KG1 (cell line): ENCODE results near the gene GCSH.

Experiments used
- DNase-seq: peaks from one replicate; lab custom pipeline; 2025; lab: John Stamatoyannopoulos, UW

Gene GCSH

DNA sequence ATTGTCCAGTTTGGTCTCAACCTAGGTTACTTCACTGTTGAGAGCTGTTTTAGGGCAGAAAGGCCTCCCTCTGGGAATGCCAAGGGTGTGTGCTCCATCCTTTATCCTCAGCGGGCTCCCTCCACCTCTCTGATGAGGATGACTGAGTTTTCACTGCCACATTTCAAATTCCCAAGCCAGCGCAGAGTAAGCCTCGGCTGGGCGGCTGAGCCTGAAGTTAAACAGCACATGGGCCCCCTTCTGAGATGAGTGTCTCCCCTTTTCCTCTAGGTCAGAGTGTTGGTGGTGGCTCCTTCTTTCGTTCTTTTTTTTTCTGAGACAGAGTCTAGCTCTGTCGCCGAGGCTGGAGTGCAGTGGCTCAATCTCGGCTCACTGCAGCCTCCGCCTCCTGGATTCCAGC lies 5.5 kb upstream of the GCSH start:
- no peak for DNase-seq

DNA sequence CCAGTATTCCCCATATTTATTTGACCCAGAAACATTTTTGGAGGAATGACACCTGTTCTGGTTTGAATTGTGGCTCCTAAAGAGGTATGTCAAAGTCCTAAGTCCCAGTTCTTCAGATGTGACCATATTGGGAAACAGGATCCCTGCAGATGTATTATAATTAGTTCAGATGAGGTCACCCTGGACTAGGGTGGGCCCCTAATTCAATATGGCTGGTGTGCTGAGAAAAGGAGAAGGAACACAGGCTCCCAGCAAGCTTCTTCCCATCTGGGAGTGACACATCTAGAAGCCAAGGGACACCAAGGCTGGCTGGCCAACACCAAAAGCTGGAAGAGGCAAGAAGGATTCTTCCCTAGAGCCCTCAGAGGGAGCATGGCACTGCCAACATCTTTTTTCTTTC lies 3.8 kb upstream of the GCSH start:
- DNase-seq = no peak

DNA sequence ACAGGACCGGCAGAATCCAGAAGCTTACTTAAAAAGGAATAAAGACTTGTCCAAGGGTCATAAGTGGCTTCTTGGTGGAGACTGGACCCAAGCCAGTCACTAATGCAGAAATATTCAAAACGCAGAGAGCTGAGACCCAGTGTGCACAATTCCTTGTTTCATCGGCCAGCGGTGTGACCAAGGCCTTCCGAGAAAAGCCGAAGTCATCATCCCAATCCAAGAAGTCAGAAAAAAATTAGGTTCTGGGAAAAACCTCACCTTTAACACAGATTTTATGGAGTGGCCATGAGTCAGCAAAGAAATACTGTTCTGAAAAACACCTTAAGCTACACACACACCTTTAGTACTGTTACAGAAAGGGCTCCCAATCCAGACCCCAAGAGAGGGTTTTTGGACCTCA lies 1.0 kb upstream of the GCSH start:
- DNase-seq = no peak

DNA sequence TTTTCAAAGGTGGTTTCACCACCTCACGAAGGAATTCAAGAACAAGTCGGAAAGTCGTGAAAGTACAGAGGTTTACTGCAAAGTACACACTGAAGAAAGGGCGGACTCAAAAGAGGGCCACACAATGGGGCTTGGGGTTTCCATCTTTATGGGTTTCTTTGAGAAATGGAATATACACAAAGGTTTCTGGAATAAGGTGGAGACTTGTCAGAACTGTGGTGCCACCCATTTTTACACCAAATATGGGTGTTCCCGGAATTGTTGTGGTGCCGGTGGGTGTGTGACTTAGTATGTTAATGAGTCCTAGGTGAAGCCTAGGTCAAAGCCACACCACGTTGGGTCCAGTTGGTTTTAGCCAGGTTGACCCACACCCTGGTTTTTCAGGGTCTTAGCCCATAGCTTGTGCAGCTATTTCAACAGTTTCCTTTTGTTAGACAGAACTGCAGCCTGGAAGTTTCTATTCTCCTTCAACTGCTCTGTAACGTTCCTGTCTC lies 567 bp upstream of the GCSH start:
- DNase-seq = no peak

DNA sequence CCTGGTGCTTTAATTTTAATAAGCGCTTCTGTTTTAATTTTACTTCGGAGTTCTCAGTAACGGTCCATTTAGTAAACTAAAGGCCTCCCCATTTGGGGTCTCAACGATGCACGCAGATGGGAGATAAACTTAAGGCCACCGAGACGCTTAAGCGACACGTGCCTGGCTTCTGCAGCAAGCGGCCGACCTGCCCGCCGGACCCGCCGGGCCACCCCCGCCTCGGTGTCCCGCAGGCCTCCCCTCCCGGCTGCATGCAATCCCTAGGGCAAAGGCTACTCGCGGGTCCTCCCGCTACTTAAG lies 592 bp downstream of the GCSH start:
- no peak for DNase-seq

DNA sequence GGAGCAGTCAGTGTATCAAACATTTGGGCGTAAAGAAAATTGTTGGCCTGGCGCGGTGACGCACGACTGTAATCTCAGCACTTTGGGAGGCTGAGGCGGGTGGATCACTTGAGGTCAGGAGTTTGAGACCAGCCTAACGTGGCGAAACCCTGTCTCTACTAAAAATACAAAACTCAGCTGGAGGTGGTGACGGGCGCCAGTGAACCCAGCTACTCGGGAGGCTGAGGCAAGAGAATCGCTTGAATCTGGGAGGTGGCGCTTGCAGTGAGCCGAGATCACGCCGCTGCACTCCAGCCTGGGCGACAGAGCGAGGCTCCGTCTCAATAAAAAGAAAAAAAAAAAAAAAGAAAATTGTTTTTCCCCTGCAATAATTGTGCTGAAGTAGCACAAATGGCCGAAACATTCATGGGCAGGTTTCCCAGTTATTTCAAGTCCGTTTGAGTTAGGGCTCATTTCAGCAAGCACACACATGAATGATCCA lies 1.4 kb downstream of the GCSH start:
- DNase-seq = no peak

DNA sequence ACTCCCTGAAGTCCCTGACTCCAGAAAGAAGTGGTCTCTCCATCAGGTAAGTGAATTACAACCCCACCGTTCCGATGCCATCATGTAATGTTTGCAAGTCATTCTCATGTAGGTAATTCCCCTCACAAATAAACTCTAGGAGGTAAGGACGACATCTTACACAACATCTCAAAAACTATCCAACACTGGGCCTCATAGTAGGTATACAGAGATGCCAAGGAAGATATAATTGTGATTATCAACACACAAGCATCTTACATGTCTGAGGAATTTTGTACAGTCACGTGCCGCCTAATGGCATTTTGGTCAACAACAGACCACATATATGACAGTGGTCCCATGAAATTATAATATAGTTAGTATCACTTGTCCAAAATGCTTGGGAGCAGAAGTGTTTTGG lies 7.4 kb downstream of the GCSH start:
- DNase-seq = no peak

DNA sequence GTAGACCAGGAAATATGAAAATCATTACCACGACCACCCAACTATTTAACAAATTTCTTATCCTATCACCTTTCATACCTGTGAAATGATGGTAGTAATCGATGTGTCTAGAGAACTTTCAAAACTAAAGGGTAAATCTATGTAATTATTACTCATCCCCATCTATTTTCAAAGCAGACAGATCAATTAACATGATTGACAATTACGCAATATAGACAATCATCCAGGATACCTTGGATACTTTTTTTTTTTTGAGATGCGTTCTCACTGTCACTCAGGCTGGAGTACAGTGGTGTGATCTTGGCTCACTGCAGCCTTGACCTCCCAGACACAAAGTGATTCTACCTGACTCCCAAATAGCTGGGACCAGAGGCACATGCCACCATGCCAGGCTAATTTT lies 15.2 kb downstream of the GCSH start:
- DNase-seq = no peak

DNA sequence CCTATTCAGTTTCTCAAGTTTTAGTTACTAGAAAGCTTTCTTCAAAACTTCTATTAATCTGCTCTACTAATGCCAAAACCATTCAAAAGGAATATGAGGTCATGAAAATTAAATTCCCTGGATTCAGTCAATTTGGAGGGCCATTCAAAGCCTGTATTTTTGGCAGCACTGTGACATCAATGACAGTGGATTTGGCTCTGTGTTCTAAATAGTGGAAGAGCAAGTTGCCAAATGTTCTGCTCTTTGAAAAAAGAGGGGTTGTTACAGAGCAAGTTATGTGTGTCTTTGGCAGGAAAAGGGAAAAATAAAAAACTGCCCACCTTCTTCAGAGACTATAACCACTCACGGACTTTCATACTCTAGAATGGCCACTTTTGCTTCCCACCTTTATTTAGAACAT lies 16.0 kb downstream of the GCSH start:
- DNase-seq = no peak

DNA sequence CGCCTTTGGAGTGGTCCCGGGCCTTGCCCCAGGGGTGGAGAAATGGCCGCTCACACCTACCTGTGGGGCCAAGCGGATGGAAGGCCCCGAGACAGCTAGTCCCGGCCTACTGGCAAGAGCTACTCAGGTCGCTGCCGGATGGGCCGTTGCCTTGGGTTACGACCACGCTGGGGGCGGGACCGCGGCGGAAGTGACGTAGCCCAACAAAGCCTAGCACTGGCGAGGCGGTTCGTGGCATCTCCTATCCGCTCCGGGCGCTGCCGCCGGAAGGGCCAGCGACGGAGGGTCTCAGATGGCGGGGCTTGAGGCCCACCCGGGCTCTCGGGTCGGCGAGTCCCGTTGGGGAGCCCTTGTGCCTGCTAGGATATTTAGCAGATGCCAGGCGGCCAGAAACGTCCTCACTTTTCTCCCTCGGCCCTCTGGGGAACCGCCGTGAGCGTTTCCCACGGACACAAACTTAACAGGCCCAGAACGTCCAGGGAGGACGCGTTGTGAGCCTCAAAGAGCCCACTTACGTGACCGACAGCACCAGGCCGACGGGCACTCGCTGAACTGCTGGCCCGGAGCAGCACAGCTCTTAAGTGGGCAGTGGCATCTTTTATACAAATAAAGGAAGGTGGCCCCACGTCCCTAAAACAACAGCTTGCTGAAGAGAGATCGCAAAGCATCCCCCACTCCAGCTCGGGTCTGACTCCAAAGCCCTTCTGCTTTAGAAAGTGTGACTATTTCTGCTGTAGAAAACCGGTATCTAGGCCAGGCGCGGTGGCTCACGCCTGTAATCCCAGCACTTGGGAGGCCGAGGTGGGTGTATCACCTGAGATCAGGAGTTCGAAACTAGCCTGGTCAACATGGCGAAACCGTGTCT lies 18.9 kb downstream of the GCSH start, which contains the start of gene C16orf46:
Gene C16orf46, minus strand, starts transcription at position 163 of the 865 bp plus-strand sequence. CDS start 13,283 bp downstream, outside the sequence.
- DNase-seq = peak; percentile 83

DNA sequence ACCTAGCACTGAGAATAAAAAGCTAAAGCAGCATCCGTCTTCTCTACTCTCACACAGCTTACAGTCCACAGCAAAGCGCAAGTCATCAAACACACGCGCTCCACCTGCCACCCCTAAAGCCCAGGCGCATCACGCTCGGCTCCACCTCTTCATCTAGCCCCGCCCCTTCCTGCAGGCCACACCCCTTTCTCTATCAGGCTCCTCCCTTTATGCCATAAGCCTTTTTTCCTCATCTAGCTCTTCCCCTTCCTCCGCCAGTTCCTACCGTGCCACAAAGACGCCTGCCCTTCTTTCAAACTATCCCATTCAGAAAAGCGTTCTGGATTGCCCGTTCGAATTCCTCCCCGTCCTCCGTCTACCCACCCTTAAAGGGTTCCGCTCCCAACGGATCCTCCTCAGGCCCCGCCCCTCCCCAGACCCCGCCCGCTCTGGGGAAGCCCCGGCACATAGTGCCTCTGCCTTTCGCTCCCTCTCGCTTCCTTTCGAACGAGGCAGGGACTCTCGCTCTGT lies 19.6 kb downstream of the GCSH start:
- DNase-seq = peak; percentile 77

DNA sequence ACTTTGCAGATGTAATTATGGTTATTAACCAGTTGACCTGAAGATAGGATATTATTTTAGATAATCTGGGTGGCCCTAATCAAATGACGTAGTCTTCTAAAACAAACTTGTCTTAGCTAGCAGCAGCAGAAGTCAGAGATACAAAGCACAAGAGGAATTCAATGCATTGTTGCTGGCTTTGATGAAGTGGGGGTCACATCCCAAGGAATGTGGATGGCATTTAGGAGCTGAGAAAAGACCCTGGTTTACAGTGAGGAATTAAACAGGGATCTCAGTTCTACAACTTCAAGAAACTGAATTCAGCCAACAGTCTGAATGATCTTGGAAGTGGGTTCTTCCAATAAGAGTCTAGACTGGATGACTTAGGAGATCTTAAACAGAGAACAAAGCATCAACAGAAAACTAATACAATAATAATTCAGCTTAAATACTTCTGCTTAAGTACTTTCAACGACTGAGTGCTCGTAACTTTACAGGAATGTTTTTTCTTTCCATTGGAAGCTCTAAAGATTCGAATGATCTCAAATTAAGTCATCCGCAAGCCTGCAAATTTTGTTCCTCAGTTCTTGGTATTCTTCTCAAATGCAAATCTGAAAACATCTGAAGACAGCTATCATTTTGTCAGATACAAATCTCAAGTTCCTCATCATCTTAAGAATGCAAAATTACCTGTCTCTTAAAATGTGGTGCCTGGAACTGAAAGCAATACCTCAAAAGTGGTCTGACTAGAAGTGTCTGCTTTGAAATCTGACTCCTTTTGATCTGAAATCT lies 22.4 kb downstream of the GCSH start:
- no peak for DNase-seq

DNA sequence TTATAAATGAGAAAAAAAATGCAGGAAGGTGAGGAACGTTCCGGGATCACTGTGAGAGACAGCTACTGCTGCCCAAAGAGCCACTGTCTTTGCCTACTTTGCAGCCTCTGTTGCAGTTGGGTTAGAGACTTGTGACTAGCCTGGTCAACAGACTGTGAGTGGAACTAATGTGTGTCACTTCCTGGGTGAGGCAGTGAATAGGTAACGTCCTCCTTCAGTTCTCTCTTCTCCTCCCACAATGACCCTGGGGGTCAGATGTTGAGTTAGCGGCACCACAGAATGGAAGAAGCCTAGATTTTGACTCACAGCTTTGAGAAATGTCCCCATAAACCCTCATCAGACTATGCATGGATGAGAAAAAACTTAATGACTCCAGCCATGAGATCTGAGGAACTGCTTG lies 24.4 kb downstream of the GCSH start:
- DNase-seq = no peak

DNA sequence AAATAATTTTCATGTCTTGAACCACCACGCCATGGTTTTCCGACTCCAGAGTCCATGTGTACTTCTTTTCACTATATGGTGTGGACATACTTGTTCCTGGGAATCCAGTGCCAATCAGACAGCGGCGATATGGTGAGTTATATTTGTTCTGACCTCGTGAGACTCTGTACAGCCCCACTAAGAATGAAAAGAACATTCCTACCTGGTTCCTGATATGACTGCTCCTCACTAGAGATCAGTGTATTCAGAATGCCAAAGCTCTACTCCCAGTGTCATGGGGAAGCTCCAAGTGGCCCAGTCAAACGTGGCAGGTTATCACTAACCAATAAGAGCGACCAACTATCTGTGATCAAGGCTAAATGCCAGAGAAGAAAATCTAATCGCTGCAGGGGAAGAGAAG lies 25.2 kb downstream of the GCSH start:
- no peak for DNase-seq

DNA sequence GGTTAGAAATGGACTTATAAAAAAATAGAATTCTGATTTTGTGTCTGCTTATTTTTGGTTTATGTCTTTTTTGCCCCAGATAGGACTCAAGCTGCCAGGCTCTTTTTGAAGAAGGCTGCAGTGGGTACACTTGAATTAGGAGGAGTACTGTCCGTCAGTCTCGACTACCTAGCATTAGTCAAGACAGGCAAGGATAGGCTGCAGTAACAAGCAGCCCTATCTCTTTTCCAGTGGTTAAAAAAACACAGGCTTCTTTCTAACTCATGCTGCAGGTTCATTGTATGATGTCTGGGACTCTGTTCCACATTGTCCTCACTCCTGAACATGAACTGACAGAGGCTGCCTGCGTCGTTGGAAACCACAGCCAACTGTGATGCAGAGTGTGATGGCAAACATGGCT lies 27.1 kb downstream of the GCSH start:
- DNase-seq = no peak

DNA sequence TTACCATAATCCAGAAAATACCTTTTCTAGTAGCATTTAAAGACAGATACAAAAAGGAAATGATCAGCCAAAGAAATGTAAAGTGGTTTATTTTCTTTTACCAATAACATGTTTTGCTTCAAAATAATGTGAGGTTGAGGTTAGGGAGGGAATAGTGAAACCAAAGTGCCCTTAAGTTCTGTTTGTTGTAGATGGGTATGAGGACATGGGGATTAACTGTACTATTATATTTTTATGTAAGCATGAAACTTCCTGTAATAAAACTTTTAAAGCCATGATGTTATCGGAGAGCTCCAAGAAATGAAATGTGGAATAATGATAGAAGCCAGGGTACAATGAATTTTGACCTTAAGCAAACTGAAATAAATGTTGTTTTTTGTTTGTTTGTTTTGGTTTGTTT lies 29.0 kb downstream of the GCSH start:
- DNase-seq = no peak

DNA sequence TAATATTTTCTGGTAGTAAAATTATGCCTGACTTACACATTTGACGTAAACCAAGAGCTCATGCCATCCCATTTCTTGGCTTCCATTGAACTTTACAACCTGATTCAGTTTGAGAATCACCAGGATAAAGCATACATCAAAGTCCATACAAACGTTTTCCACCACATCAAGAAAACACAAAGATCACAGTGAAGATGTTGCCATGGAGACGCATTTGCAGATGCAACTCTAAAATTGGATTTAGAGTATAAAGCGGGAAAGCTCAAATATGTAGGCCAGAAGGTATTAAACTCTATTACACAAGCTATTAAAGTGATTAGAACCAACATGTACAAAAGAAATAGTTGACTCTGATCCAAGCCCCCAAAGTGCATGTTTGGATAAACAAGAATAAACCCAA lies 29.5 kb downstream of the GCSH start:
- DNase-seq = no peak

DNA sequence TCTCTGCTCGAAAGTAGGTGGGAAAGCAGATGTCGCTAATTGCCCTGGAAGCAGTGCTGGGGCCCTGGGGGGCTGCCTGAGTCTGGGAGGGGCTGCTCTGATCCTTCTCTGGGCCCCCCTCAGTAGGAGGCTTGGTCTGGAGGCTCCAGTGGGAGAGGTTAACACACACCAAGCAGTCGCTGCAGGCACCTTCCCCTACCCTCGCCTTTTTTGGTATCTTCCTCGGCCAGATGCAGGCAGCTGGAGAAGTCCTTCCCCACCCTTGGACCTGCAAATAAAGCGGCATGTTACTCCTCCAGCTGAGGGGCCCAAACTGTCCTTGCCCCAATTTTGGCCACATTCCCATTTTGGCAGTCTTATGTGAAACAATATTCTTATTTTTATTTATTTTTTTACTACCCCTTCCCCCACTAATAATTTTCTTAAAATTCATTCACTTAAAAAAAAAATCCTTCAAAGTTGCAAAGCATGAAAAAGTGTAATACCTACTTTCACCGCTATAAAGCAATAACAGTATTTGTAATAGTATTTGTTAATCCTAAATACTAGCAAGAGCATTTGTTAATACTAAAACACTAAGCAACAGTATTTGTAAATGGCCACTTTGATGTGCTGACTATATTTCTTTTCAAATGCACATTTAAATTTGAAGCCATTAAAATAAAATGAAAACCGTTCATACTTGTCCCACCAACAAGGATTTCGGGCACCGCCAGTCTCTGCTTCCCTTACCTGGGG lies 34.2 kb downstream of the GCSH start:
- DNase-seq = no peak

DNA sequence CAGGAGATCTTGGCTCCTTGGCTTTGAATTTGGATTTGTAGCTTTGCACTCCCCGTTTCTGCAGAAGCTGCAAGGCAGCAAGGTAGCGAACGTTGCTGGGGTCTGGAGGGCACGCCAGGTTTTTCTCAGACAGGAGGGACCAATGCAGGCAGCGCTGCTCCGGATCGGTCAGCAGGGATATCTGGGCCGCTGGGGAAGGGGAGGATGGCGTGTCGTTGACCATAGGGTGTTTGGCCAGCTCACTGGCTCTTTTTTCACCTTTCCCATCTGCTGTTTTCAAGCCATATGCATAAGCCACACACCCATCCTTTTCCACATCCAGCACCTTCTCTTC lies 34.9 kb downstream of the GCSH start:
- DNase-seq = no peak

DNA sequence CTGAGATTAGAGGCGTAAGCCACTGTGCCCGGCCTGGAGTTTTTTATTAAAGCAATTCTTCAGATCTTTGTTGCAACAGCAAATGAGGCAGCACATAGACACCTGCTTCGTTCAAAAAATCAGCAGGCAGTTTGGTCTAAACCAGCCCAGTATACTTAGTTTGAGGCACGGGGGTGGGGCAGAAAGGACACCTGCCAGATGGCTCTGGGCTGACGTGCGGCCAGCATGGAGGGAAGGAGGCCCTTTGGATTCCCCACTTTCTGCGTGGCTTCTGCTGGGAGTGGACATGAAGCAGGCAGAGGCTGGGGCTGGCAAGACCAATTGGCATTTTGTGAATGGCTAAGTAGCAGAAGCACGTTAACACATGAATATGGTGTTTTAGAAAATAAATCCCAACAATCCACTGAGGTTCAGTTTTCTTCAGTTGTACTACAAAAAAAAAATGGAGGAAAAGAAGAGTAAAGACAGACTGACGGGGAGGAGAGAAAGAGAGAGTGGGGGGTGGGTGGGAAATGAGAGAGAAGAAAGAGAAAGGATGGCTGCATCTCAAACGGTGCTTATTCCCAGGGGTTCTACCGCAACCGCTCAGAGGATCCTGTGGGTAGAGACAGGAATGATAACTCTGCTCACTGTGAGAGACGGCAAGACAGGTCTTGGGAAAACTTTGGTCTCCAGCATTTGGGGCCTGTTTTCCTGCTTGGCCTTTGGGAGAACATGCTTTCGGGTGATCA lies 35.5 kb downstream of the GCSH start:
- DNase-seq = no peak

DNA sequence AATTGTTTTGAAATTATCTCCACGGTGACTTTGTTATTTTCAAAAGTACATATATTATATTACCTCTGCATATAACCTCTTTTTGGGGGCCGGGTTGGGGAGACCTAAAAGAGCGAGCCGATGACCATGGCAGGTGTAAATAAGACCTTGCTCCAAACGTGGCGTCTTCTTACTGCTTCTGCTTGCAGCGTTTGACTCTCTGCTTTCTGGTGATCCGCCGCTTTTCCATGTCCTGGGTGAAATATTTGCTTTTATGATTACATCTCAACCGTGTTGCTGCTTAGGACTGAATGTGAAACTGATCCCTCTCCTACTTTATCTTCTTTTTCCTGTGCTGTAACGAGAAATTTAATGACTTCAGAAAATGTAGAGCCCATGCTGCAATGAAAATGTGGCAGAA lies 42.4 kb downstream of the GCSH start:
- DNase-seq = no peak

DNA sequence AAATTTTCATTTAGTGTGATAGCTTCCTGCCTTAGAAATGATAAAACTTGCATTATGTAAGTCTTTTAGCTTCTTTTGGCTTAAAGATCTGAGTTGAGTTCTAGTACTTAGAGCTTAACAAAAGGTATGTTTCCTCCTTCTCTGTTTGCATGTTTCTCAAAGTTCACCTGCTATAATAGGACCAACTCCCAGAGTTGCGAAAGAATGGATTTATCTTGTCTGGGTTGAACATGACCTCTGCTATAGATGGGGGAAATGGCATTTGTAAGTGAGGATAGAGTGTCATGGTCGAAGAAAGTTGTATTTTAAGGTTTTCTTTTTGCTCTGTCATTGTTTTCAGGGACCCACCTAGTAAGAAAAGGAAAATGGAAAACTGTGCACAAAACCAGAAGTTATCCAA lies 53.4 kb downstream of the GCSH start:
- no peak for DNase-seq
